GM18508 (cell line): Measurements from ENCODE around the gene MRPS31.

Experiments used
- ATAC-seq: cut with Tn5 transposase; IDR thresholded peaks from one replicate; pipeline ENCODE4 v1.9.1; 2021; ENCODE audit warnings: moderate number of reproducible peaks; ENCODE audit not compliant: insufficient read depth, unreplicated experiment

Gene MRPS31

GRCh38 chr13:40770934-40771618, at the start of gene MRPS31:
Gene MRPS31 (minus strand): TSS chr13:40771190. CDS start chr13:40771136, 54 bp downstream.
- peak; percentile 89 for ATAC-seq

GRCh38 chr13:40819797-40820315, 48.9 kb upstream of the MRPS31 start:
- ATAC-seq, result no peak

DNA sequence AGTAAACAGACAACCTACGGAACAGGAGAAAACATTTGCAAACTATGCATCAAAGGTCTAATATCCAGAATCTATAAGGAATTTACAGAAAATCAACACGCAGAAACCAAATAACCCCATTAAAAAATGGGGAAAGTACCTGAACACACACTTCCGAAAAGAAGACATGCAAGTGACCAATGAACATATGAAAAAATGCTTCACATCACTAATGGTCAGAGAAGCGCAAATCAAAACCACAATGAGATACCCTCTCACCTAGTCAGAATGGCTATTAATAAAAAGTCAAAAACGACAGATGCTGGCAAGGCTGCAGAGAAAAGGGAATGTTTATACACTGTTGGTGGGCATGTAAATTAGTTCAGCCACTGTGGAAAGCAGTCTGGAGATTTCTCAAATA, 47.9 kb upstream of the MRPS31 start:
- ATAC-seq, result no peak

- ATAC-seq, result no peak
Measured at GRCh38 chr13:40814803-40815202, 43.8 kb upstream of the MRPS31 start.

DNA sequence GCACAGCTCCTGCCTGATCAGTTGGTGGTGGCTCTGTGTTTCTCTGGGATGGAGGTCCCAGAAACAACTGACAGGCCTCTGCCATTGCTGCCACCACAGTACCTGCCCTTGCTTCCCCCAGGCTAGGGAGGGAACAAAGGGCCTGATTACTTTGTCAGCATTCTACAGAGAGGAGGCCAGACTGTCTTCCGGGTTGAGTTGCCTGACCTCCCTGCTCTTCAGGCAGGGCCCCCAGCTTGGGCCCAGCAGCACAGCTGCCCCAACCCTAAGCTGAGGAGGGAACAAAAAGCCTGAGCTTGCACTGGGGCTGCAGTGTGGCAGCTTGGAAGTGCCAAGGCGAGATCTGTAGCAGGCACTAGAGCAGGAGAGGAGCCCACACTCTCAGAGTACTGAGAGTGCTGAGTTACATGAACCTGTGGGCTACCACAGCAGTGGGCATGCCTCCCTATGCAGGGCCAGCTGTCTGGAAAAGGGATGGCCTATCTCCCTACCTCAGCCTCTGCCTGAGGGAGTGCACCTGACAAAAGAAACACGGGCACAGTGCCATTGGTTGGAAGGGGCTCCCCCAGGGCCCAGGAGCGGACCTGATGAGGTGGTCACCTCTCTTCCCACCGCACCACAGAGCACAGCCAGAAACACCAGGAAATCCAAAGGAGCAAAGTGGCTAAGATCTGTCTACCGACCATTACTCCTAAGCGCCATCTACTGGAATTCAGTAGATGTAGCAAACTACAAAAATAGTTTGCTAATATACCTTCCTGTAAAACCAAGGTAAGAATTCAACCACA, 42.9 kb upstream of the MRPS31 start:
- no peak for ATAC-seq

GRCh38 chr13:40812724-40813445, 41.9 kb upstream of the MRPS31 start:
- ATAC-seq, result no peak

- ATAC-seq, result no peak
Measured at GRCh38 chr13:40812102-40812501, 41.1 kb upstream of the MRPS31 start.

GRCh38 chr13:40809471-40809870, 38.5 kb upstream of the MRPS31 start:
- ATAC-seq, result no peak

DNA sequence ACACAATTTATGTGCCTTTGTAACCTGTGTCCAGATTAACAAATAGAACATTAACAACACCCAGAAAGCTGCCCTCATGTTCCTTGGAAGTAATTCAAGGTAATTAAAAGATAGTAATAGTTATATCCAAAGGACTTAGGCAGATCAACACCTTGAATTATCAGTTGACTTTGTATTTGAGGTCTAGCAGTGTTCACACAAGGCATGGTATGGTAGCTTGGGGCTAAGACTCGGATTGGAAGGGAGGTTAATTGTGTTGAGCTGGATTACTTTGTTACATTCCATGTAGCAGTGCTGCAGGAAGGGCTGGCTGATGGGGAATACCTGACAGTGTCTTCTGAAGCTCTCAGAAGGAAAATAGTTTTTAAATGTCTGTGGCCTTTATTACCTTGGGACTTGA, 35.3 kb upstream of the MRPS31 start:
- ATAC-seq, result no peak

- no peak for ATAC-seq
Measured at GRCh38 chr13:40803316-40803715, 32.3 kb upstream of the MRPS31 start.

DNA sequence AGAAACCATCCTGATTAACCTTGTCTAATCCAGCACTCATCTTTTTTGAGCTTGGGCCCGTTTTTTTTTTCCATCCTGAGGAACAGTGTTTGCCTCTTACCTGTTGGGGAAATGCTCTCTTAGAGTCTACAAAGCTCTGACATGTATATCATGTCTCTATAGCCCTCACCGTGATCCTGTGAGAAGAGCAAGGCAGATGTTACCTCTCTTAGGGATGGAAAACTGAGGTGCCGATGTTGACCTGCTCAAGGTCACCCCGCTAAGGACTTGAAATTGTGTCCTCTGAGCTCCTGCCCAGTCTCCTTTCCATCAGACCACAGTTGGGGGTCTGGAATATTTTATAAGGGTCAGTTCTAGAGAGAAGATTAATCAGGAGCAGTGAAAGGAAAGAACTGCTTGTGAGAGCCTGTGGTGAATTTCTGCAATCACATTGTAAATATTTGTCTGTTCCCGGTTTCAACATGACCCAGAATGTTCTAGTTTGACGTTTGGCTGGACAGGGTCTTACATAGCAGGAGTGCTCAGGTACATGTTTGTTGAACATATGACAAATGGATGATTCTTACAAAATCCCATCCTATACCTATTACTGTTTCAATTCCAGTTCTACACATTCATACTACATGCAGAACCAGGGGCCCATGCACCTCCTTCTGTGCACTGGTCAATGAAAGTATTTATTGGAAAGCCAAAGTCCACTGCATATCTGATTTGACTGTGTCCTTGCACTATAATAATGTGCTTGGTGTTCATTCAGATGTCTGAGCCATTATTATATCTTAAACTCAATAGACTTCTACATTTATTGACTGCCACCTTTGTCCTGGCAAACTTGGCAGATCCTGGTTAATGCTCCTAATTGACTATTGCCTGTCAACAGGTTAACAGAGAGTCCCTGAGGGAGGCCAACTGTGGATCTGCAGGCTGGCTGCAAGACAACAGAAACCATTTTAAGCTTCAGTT, 30.5 kb upstream of the MRPS31 start:
- ATAC-seq, result no peak

GRCh38 chr13:40800559-40800958, 29.6 kb upstream of the MRPS31 start:
- ATAC-seq, result no peak

DNA sequence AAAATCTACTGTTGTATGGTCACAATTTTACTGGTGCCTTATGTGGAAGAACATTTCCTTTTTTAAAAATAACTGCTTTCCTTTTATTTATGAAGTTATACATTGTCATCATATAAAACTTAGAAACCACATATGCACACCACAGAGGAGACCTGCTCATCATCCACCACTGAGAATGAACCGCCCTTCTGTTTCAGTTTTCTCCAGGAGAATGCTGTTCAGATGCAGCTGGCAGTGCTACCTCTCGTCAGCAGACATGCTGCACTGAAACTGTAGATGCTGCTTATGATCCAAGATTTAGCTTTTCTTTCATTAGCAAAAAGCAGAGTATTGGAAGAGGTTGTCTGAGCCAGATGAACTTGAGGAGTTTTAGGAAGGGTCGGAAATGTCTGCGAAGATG, 28.5 kb upstream of the MRPS31 start:
- no peak for ATAC-seq

DNA sequence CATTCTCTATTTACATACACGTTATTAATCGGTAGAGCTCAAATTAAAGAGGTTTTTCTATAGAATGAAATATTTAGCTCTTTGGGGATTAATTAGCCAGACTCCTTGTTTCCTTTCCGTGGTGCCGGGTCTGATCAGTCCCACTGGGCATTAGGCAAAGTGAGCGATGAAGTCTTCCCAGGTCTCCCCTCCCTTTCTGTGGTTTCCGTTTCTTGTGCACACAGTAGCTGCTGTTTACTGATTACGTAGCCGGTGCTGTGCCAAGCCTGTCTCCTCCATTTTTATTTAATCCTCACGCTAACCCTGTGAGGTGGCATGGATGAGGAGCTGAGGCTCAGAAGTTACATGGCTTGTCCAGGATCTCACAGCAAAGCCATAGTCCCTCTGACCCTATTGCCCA, 27.4 kb upstream of the MRPS31 start:
- peak; percentile 59 for ATAC-seq

- no peak for ATAC-seq
Measured at GRCh38 chr13:40796649-40797048, 25.7 kb upstream of the MRPS31 start.

DNA sequence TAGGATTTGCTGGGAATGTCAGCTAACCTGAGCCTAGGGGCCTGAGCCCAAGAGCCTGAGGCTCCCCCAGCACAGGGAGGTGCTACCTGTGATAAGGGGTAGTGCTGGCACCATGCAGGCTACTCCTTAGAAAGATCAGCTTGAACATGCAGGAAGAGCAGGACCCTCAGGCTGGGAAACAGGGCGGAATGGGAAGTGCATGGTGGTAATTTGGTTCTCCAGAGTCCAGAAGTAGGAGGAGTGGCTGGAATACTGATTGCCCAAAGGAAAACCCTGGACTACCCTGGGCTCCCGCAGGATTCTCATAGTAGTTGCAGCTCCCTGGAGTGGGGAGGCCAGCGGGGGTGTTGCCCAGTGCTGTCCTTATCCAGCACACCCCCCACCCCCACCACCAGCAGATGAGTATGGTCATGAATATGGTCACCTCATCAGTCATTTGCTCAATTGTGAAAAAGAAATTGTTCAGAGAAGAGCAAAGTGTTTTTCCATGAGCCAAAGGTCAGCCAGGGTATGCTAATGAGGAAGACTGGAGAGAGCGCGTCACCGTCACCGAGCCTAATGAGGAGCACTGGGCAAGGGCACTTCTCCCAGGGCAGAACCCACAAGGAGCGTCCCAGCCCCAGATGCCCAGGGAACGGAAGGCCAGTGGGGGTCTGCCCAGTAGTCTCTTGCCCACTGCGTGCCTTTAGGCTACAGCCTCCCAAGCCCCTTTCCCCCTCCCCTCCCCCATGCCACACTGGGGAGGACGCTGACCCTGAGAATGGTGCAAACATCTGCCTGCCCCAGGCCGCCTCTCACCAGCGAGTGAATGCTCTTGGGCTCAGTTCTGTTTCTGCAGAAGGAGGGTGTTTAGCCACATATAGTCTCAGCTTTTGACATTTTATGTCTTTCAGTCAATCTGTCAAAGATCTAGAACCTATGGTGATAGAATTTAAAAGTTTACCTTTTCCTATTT, 23.7 kb upstream of the MRPS31 start:
- no peak for ATAC-seq

DNA sequence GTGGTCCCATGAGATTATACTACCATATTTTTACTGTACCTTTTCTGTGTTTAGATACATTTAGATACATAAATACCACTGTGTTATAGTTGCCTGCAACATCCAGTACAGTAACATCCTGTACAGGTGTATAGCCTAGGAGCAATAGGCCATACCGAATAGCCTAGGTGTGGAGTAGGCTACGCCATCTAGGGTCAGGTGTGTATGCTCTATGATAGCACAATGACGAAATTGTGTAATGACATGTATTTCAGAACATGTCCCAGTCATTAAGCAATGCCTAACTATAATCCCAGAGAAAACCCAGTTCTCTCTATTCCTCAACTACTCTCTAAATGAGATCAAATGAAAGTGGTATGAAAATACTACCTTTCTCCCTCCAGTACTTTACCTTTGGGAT, 22.3 kb upstream of the MRPS31 start:
- no peak for ATAC-seq

- ATAC-seq, result no peak
Measured at GRCh38 chr13:40792284-40793051, 21.5 kb upstream of the MRPS31 start.
